ENCODE results near the gene GSTK1.

- no peak for TF ChIP-seq POLR2A (IDR thresholded peaks at IDR 0.05)
- no peak for TF ChIP-seq CTCF (IDR thresholded peaks at IDR 0.05)
These were observed 42.0 kb upstream of the GSTK1 start for GRCh38 chr7:143221286-143221685.
